HepG2 (cell line): ENCODE measurements around the gene HNRNPUL2. TPM values are rescaled to one million over a fixed set of nuclear protein-coding genes. Genes with fewer than 3 reads are reported as not detected.

Source experiments
- CCAR2 ChIP-seq: fragments of 200-400 bp; formaldehyde crosslinking; optimal IDR thresholded peaks from 2 replicates; pipeline ENCODE3; 2018; ENCODE audit warnings: low read depth, mild to moderate bottlenecking, low read length, moderate library complexity
- DR1 ChIP-seq: sonication (generic); formaldehyde crosslinking; IDR thresholded peaks from 2 replicates; pipeline ENCODE4 v1.8.0; 2021; ENCODE audit warnings: mild to moderate bottlenecking, missing genetic modification reagents, inconsistent platforms
- HIVEP1 ChIP-seq: sonication (generic); formaldehyde crosslinking; IDR thresholded peaks from 2 replicates; pipeline ENCODE4 v1.4.0; 2020; ENCODE audit warnings: mild to moderate bottlenecking, missing genetic modification reagents
- LCORL ChIP-seq, 2 experiments: fragments of 450-650 bp in 1 of 2; sonication (generic) in 1 of 2; formaldehyde crosslinking in 1 of 2; IDR thresholded peaks; 2 replicates each; pipeline versions ENCODE4 v1.5.0 to v1.6.1; 2017 to 2020; ENCODE audit warnings: antibody characterized with exemption in 1 of 2, missing genetic modification reagents in 1 of 2
- RELA ChIP-seq: sonication (generic); formaldehyde crosslinking; IDR thresholded peaks from 2 replicates; pipeline ENCODE4 v1.4.0; 2020; ENCODE audit warnings: missing genetic modification reagents
- SMC3 ChIP-seq: IDR thresholded peaks from 2 replicates; pipeline ENCODE4 v1.6.1; 2011; ENCODE audit warnings: low read length, improper control_type of control experiment
- TOE1 ChIP-seq: sonication (generic); formaldehyde crosslinking; IDR thresholded peaks from 2 replicates; pipeline ENCODE4 v1.4.0; 2020; ENCODE audit warnings: mild to moderate bottlenecking, missing genetic modification reagents
- ZBTB8A ChIP-seq: sonication (generic); formaldehyde crosslinking; IDR thresholded peaks from 2 replicates; pipeline ENCODE4 v1.4.0; 2020; ENCODE audit warnings: mild to moderate bottlenecking, low read depth, missing genetic modification reagents, borderline replicate concordance
- ZFP82 ChIP-seq: sonication (generic); formaldehyde crosslinking; IDR thresholded peaks from 2 replicates; pipeline ENCODE4 v1.5.1; 2020; ENCODE audit warnings: mild to moderate bottlenecking, missing genetic modification reagents, borderline replicate concordance
- ZFY ChIP-seq: sonication (generic); formaldehyde crosslinking; IDR thresholded peaks from 2 replicates; pipeline ENCODE4 v1.4.0; 2020; ENCODE audit warnings: missing genetic modification reagents
- ZNF10 ChIP-seq: sonication (generic); formaldehyde crosslinking; IDR thresholded peaks from 2 replicates; pipeline ENCODE4 v1.4.0; 2020; ENCODE audit warnings: mild to moderate bottlenecking, low read depth, missing genetic modification reagents, borderline replicate concordance
- ZNF432 ChIP-seq: sonication (generic); formaldehyde crosslinking; IDR thresholded peaks from 2 replicates; pipeline ENCODE4 v1.5.0; 2020; ENCODE audit warnings: missing genetic modification reagents, mild to moderate bottlenecking, borderline replicate concordance
- ZNF441 ChIP-seq: sonication (generic); formaldehyde crosslinking; IDR thresholded peaks from 2 replicates; pipeline ENCODE4 v1.7.0; 2021; ENCODE audit warnings: missing genetic modification reagents, borderline replicate concordance
- ZNF598 ChIP-seq: sonication (generic); formaldehyde crosslinking; IDR thresholded peaks from 2 replicates; pipeline ENCODE4 v1.5.1; 2020; ENCODE audit warnings: mild to moderate bottlenecking, missing genetic modification reagents, borderline replicate concordance
- ZNF629 ChIP-seq: sonication (generic); formaldehyde crosslinking; conservative IDR thresholded peaks from 2 replicates; pipeline ENCODE4 v1.5.0; 2020; ENCODE audit warnings: missing genetic modification reagents
- polyA plus RNA-seq, 8 experiments: library from polyadenylated mRNA; depleted of rRNA in 3 of 8; stranded (reverse) in 7 of 8; unstranded in 1 of 8; fragments of >200 nt; fragmentation: Illumina TruSeq in 4 of 8; extraction: Trizol in 4 of 8; gene quantifications; 2 replicates each; pipeline versions ENCODE4 v1.2.1 to v1.2.3, GENCODE V29; 2011 to 2016; ENCODE audit warnings: low read depth in 4 of 8, missing spikeins in 1 of 8, mixed read lengths in 1 of 8; ENCODE audit not compliant: insufficient read depth in 1 of 8
- total RNA-seq, 5 experiments: library from RNA; depleted of rRNA; stranded (reverse); fragments of >200 nt; fragmentation: Illumina TruSeq; extraction: Trizol; gene quantifications; 2 replicates each; pipeline ENCODE4 v1.2.3, GENCODE V29; 2016; ENCODE audit warnings: low read depth in 1 of 5
- TF ChIP-seq, protein P1 (sequence below): sonication (generic); formaldehyde crosslinking; IDR thresholded peaks from 2 replicates; pipeline ENCODE4 v1.5.0; 2020; ENCODE audit warnings: mild to moderate bottlenecking, missing genetic modification reagents, borderline replicate concordance
- TF ChIP-seq, protein P2 (sequence below): sonication (generic); formaldehyde crosslinking; IDR thresholded peaks from 2 replicates; pipeline ENCODE4 v1.8.0; 2022; ENCODE audit warnings: mild to moderate bottlenecking, missing genetic modification reagents, borderline replicate concordance
- TF ChIP-seq, protein P3 (sequence below): IDR thresholded peaks from 2 replicates; pipeline ENCODE4 v1.6.1; 2016; ENCODE audit warnings: mild to moderate bottlenecking, missing biosample characterization, missing genetic modification reagents
- TF ChIP-seq, protein P4 (sequence below): IDR thresholded peaks from 2 replicates; pipeline ENCODE4 v1.6.1; 2016; ENCODE audit warnings: missing biosample characterization, missing genetic modification reagents, low read depth
- TF ChIP-seq, protein P5 (sequence below): sonication (generic); formaldehyde crosslinking; IDR thresholded peaks from 2 replicates; pipeline ENCODE4 v1.5.0; 2020; ENCODE audit warnings: mild to moderate bottlenecking, missing genetic modification reagents
- TF ChIP-seq, protein P6 (sequence below): sonication (generic); formaldehyde crosslinking; IDR thresholded peaks from 2 replicates; pipeline ENCODE4 v1.4.0; 2020; ENCODE audit warnings: missing genetic modification reagents

The HNRNPUL2 gene
- total and polyA plus RNA-seq, 2 of the 13 experiments (the other 11 are each of a cell fraction or from before 2014, with no cell fraction given), result 8.4 to 9.6 TPM

DNA sequence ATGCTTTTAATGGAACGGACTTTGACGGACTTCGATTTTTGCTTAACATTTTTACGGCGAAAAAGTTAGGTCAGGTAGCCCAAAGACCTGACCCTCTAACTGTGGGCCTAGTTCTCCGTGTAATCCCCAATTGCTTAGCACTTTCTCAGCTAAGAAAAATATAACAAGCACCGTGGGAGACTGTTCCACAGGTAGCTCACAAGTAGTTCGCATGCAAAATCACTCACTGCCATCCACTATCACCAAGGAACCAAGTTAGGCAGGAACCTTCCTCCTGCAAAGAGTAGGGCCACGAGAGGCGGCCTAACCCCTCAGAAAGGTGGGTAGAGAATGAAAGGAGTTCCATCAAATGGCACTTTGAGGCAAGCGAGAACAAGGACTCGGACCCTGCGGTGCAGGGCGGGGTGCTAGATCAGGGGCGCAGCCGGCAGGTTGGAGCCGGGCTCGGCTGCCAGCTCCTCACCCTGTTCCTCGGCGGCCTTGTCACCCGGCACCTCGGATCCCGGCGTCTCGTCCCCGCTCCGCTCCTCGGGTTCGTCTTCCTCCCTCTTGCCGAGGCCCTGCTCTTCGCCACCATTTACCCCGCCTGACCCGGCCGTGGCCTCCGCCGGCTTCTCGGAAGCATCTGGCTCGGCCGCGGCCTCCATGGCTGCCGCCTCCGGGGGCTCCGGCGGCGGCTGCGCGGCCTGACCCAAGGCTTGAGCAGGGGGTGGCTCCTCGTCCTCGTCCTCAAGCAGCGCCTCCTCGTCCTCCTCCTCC lies 922 bp downstream of the HNRNPUL2 start (continued):
- TF ChIP-seq ZNF629 (CRISPR knock-in tag), result 0 out of 2 replicates have a peak, but pooled peaks have one; percentile 5
- TF ChIP-seq SMC3, result no peak
- no peak for TF ChIP-seq ZBTB8A (CRISPR knock-in tag)
- TF ChIP-seq, protein P1, sequence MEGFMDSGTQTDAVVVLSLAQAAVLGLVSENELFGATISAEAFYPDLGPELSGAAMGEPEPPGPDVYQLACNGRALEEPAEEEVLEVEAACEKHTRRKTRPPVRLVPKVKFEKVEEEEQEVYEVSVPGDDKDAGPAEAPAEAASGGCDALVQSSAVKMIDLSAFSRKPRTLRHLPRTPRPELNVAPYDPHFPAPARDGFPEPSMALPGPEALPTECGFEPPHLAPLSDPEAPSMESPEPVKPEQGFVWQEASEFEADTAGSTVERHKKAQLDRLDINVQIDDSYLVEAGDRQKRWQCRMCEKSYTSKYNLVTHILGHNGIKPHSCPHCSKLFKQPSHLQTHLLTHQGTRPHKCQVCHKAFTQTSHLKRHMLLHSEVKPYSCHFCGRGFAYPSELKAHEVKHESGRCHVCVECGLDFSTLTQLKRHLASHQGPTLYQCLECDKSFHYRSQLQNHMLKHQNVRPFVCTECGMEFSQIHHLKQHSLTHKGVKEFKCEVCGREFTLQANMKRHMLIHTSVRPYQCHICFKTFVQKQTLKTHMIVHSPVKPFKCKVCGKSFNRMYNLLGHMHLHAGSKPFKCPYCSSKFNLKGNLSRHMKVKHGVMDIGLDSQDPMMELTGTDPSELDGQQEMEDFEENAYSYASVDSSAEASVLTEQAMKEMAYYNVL (CRISPR knock-in tag), result no peak
- TF ChIP-seq RELA (CRISPR knock-in tag), result no peak; the same call in 1 of the 2 replicates
- TF ChIP-seq, protein P2, sequence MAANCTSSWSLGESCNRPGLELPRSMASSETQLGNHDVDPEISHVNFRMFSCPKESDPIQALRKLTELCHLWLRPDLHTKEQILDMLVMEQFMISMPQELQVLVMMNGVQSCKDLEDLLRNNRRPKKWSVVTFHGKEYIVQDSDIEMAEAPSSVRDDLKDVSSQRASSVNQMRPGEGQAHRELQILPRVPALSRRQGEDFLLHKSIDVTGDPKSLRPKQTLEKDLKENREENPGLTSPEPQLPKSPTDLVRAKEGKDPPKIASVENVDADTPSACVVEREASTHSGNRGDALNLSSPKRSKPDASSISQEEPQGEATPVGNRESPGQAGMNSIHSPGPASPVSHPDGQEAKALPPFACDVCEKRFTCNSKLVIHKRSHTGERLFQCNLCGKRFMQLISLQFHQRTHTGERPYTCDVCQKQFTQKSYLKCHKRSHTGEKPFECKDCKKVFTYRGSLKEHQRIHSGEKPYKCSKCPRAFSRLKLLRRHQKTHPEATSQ, result no peak
- TF ChIP-seq ZNF598 (CRISPR knock-in tag), result 0 out of 2 replicates have a peak, but pooled peaks have one; percentile 50
- TF ChIP-seq DR1 (CRISPR knock-in tag), result no peak
- peak; percentile 79; the same call in 1 of the 2 replicates for TF ChIP-seq ZNF441 (CRISPR knock-in tag)
- no peak for TF ChIP-seq TOE1
- no peak for TF ChIP-seq ZNF10 (CRISPR knock-in tag)
- TF ChIP-seq, protein P3, sequence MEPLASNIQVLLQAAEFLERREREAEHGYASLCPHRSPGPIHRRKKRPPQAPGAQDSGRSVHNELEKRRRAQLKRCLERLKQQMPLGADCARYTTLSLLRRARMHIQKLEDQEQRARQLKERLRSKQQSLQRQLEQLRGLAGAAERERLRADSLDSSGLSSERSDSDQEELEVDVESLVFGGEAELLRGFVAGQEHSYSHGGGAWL (CRISPR knock-in tag), result no peak
- TF ChIP-seq, protein P4, sequence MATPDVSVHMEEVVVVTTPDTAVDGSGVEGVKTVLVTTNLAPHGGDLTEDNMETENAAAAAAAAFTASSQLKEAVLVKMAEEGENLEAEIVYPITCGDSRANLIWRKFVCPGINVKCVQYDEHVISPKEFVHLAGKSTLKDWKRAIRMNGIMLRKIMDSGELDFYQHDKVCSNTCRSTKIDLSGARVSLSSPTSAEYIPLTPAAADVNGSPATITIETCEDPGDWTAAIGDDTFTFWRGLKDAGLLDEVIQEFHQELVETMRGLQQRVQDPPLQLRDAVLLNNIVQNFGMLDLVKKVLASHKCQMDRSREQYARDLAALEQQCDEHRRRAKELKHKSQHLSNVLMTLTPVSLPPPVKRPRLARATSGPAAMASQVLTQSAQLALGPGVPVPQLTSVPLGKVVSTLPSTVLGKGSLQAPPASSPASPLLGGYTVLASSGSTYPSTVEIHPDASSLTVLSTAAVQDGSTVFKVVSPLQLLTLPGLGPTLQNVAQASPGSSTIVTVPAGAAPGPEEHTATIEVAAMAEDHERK (CRISPR knock-in tag), result no peak
- TF ChIP-seq, protein P5, sequence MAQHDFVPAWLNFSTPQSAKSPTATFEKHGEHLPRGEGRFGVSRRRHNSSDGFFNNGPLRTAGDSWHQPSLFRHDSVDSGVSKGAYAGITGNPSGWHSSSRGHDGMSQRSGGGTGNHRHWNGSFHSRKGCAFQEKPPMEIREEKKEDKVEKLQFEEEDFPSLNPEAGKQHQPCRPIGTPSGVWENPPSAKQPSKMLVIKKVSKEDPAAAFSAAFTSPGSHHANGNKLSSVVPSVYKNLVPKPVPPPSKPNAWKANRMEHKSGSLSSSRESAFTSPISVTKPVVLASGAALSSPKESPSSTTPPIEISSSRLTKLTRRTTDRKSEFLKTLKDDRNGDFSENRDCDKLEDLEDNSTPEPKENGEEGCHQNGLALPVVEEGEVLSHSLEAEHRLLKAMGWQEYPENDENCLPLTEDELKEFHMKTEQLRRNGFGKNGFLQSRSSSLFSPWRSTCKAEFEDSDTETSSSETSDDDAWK (CRISPR knock-in tag), result no peak
- 0 out of 2 replicates have a peak, but pooled peaks have one; percentile 51 for TF ChIP-seq HIVEP1 (CRISPR knock-in tag)
- TF ChIP-seq ZFP82 (CRISPR knock-in tag), result no peak
- no peak for TF ChIP-seq LCORL (IDR thresholded peaks at IDR 0.05)
- no peak for TF ChIP-seq LCORL (CRISPR knock-in tag; IDR thresholded peaks at IDR 0.05)
- no peak for TF ChIP-seq CCAR2
- TF ChIP-seq, protein P6, sequence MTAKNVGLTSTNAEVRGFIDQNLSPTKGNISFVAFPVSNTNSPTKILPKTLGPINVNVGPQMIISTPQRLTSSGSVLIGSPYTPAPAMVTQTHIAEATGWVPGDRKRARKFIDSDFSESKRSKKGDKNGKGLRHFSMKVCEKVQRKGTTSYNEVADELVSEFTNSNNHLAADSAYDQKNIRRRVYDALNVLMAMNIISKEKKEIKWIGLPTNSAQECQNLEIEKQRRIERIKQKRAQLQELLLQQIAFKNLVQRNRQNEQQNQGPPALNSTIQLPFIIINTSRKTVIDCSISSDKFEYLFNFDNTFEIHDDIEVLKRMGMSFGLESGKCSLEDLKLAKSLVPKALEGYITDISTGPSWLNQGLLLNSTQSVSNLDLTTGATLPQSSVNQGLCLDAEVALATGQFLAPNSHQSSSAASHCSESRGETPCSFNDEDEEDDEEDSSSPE (CRISPR knock-in tag), result no peak
- no peak for TF ChIP-seq ZNF432 (CRISPR knock-in tag)
- no peak for TF ChIP-seq ZFY (CRISPR knock-in tag)
